NCI-H1048 (cell line): ENCODE results near the gene TAC4.

Experiments used
- DNase-seq: peaks from one replicate; lab custom pipeline; 2025; lab: John Stamatoyannopoulos, UW

TAC4 gene

DNA sequence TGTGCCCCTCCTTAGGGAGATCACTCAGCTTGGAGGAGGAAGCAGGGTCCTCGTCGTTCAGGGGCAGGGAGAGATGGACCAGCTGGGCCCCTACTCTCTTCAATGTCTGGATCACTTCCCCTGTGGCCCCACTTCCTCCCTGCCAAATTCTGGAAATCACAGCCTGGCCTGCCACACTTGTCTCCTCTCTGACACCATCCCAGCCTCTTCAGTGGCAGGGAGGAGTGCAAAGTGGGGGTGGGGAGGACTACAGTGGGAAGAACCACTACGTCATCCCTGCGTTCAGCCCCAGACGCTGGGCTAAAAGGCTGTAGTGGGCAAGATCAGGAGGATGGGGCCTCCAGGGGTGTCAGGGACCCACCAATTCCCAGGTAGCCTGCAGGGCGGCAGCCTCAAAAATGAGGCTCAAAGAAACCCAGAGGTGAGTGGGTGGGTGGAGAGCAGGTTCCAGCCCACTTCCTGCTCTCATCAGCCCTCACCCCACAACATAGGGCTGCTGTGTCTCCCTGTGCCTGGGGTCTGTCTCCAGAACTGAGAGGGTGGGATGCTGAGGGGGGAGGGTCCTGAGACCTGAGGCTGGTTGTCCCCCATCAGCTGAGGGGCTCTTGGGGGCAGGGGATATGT, 25.0 kb upstream of the TAC4 start:
- no peak for DNase-seq

DNA sequence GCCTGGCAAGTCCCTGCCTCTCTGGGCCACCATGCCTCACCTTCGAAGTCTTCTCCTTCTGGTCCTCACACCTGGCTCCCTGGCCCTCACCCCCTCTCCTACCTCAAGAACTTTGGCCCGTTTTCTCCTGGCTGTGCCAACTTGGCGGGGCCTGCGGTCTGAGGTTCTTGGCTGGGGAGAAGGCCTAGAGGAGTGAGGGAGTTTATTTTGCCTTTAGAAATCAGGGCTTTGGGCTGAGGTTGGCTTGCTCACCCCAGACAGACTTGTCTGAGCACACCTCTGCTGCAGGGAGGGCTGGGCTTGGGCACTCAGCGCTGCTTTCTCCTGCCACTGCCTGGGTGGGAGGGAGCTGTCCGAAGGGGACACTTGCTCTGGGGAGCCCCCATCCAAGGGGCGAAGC, 23.3 kb upstream of the TAC4 start:
- DNase-seq: no peak

DNA sequence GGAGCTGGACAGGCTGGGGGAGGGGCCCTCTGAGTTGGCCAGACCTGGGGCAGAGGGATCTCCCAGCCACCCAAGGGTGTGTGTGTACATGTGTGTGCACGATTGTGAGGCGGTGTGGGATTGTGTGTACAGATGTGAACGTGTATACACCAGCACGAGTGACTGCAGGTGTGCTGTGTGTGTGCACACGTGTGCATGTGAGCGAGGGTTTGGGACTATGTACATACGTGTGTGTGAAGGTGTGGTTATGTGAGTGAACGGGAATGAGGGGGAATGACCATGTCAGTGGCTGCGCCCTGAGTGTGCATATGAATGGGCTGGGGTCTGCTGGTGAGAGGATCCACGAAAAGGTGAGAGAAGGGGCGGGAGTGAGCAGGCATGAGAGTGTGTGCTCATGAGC, 22.4 kb upstream of the TAC4 start:
- DNase-seq: no peak

DNA sequence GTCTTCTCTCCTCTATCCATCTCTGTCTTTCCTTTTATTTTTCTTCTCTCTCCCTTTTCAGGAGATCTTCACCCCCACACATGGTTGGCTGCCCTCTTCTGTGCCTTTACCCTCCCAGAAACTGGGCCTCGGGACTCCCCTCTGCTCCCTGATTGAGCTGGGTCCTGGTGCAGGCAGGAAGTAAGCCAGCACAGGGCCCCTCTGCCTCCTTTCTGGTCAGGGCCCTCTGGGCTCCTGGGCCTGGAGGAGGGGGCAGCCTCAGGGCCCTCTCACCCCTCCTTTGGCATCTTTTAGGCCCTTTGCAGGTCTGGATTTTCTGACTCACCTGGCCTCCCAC, 21.1 kb upstream of the TAC4 start:
- no peak for DNase-seq

DNA sequence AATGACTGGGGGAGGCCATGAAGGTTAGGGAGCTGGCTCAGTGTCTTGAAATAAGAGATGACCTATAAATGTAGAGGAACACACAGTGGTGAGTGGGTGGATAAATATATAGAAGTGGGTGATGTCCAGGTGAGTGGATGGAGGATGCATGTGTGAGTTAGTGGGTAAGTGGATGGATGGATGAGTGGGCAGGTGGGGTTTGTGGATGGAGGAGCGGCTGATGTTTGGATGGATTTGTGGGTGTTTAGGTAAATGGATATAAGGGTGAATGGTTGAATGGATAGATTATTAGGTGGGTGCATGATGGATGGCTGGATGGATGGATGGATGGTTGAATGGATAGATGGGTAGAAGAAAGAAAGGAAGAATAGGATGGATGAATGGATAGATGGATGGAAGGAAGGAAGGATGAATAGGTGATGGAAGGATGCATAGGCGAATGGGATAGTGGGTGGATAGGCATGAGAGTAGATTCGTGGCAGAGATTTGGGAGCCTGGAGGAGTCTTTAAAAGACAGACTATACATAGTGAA, 19.1 kb upstream of the TAC4 start:
- no peak for DNase-seq

DNA sequence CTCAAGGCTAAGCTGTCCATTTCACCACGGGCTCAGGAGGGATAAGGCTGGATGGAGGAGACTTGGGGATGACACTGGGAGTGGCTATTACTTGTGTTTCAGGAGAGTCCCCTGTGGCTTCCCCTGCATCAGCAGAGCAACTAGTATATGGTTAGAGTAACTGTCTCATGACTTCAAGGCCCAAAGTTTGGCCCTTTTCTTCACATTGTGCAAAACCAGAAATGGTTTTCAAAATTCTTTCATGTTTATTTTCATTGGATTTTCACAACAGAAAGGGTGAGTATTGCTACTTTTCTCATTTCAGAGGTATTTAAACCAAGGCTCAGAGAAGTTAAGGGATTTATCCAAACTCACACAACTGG, 18.1 kb upstream of the TAC4 start:
- DNase-seq: no peak

DNA sequence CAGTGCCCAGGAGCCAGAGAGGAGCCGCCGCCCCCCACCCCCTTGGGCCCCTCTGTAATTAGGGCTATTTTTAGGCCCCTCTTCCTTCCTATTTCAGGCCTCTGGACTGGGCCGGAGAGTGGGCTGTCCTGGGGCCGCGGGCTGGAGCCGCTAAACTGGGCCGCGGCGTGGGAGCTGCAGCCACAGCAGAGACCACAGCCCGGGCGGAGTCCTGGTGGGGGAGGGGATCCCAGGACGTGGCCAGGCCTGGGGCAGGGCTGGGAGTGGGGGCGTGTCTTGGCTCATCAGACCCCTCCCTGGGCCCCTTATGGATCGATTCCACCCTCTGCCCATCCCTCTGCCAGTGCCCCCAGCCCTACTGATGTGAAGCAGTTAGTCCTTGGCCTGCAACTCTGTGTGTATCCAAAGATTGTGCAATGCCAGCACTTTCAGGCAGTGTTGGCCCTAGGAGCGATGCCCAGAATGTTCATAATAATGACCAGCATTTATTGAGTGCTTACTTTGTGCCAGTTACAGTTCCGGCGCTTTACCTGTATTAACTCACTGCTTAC, 15.0 kb upstream of the TAC4 start:
- no peak for DNase-seq

DNA sequence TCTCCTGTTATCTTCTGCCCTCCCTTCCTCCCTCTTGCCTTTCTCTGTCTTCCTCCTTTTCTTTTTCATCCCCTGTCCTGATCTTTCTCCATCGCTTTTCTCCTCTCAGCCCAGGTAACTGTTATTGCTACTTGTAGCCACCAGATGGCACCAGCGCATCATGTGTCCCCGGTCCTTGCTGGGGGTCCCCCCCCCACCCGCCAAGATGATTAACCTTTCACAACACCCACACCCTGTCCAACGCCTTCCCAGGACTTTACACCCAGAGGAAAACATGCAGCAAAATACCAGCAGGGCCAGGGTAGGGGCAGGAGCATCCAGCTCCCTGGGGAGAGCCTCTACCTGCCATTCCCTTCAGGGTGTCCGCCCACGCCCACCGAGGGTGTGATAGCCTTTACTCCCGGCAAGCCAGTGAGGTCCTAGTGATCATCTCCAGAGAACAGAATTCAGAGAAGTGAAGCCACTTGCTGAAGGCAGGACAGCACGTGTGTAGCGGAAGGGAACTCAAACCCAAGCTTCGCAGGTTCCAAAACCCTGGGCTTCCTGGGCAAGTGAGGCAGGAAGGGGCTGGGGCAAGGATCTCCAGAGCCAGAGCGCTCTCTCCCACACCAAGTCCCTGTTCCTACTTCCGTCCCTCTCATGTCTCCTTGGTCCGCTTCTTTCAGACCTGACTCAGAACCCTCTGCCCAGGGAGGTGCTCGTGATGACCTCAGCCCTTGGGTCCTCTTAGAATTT, 13.4 kb upstream of the TAC4 start:
- no peak for DNase-seq

DNA sequence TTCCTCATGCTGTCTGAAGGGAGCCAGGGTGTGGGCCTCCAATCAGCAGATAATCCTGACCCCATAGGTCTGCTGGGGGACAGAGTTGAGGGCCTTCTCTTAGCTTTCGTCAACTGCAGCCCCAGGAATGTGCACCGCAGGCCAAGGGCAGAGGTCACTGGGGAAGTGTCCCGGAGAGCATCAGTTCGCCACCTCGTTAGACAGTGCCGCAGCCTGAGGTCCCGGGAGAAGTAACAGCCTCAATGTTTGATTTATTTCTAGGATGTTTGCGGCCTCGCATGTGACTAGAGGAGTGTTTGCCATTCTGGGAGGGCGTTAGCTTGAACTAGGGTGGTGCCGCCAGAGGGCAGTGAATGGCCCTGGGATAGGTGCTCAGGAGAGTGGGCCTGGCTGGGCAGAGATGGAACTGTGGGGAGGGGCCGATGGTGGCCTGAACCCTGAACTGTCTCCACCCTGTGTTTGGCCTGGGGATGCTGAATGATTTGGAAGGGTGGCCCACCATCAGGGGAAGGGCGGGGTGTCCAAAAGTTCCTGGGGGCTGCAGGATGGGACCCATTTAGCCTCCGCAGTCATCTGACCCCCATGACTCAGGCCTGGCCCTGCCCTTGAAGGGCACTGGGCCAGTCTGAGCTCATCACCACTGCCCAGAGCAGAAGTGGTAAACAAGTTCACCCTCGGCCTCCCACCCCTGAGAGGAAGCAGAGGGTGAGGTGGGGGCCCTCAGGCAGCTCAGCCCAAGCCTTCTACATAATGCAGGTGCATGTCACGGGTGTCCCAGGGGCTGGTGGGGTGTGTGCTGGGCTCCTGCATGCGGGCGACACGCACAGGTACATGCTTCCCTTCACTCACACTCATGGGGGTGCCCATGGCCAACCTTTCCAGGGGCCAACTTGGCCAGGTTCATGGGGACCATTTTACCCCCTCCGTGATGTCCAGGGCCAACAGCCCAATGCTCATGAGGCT, 12.4 kb upstream of the TAC4 start:
- DNase-seq: no peak

DNA sequence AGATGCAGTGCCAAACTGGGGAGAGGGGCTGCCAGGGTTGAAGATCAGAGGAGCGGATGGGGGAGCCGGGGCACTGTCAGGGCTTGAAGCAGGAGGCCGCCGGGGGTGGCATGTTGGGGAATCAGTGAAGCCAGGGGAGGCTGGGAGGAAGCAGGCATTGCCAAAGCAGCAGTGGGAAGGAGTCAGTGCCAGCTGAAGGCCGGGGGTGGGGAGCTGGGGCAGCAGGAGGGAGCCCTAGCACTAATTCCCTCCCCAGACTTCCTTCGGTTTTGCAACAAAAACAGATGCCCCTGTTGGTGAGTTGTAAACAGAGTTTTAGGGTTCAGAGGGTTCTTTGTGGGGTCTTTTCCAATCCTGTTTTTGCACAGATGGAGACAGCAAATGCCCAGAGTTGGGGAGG, 10.9 kb upstream of the TAC4 start:
- no peak for DNase-seq

DNA sequence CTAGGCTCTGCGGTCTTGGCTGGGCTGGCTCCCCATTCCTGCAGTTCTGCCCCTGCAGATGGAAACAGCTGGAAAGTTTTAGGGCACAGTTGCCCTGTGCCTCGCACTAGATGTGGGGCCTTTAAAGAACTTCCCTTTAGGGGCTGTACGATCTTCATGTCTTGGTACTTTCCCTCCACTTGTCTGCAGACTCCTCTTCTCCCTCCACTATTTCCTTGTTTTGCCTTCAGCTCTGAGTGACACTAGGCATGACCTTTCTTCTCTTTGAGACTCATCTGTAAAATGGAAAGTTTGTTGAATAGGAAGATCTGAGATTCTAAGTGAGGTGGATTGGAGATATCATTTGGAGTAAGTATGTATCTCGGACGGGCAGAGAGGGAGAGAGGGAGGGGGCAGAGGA, 6.3 kb upstream of the TAC4 start:
- DNase-seq: no peak

DNA sequence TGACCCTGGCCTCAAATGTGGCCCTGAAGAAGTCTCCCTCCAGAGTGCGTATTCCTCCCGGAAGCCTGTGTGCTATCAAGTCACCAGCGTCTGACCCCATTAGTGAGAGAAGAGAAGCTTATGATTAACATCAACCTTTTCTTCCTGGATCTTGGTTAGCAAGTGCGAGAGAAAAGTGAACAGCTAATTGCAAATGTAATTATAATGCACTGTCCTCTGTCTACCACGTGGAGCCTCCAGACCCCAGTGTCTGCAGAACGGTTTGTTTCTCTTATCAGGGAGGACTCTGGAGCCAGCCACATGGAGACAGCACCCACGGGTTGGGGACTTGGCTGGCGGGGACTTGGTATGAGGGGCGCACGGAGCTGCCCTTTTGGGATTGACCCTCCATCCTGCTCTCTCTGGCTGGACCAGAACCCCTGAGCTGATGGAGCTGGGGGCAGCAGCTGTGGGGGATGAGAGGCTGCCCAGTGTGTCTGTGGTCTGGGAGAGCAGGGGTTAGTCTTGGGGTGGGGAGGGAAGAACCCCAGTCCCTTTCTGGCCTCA, 5.7 kb upstream of the TAC4 start:
- no peak for DNase-seq

DNA sequence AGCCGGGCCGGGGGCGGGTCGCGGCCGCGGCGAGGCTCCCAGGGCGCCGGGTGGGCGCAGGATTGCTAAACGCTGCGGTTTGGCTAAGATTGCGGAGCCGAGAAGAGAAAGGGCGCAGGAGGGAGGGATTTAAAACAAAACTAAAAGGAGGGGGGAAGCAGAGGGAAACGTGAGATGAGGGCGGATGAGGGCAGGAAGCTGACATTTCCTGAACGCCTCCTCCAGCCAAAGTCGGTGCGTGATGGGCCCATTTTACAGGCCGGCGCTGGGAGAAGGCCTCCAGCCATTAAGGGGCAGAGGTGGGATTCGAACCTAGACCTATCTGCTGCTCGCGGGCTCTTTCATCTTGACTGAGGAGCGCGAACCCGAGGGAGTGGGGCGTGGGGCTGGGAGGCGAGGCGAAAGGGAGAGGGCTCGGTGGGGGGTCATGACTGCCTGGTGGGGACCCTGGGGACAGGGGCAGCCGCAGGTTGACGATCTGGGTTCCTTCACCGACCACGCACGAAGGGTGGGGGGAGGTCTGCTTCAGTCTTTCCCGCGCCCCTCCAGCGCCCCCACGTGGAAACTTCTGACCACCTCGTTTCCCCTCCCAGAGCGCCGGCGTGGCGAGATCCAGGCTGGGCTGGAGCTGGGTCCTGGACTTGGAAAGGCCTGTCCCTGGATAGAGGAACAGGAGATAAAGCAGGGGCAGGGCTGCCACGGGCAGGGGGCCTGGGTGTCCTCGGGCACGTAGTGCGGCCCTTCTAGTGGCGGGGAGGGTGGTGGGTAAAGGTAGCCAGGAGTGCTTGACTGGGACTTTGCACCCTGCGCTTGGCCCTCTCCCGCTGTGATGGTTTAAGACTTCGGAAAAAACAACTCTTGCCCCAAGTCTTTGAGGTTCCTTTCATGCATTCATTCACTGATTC, 3.8 kb upstream of the TAC4 start:
- no peak for DNase-seq

DNA sequence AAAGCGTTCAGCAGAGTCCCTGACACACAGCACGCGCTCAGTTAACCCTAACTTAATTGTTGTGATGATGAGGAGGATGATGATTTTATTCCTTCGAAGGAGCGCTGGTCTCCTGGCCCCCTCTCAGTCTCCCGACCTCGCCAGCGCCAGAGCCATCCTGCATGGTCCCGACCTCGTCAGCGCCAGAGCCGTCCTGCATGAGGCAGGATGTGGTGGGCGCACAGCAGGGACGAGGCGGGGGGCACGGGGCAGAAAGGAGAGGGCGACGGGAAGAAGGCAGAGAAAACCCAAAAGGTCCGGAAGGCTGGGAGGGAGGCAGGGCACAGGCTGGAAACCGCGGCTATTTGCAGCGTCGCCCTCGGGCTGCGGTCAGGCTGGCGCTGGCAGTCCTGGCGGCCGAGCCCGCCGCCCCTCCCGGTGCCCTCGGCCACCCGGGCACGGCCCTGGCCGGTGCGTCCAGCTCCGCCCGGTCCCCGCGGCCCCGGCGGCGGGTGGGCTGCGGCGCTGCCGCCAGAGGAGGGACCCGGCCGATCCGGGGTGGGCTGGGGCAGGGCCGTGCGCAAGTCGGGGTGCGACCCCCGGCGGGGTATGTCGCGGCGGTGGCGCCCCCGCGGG, 3.0 kb upstream of the TAC4 start:
- no peak for DNase-seq

DNA sequence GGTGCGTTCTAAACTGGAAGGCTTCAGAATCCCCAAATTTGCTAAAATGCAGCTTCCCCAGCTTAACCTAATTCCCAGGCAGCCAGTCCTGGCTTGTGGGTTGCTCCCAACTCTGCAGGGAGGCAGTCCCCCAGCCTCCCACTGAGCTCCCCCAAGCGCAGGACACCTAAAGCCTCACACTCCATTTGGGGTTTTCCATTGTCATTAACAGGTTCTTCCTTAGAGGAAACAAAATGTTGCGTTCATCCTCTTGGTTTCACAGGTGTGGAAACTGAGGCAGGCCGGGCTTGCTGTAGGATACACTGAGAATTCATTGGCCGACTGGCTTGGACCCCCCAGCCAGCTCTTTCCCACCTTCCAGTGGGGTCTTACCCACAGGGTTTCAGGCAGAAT, 2.3 kb upstream of the TAC4 start:
- no peak for DNase-seq

DNA sequence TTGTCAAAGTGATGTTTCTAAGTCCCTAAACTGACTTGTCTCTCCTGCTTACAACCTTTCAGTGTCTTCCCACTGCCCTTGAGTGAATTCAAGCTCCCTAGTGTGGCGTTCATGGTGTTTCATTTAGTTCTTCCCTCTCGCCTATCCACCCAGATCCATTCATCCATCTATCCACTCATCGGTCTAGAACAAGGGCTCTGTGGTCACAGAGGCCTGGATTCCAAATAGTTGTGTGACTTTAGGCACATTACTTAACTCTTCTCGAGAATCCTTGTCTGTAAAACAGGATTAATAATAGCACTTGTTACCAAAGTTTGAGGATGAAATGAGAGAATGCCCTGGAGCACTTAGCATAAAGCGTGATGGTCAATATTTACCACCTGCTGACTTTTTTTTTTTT, 870 bp upstream of the TAC4 start:
- DNase-seq: no peak

DNA sequence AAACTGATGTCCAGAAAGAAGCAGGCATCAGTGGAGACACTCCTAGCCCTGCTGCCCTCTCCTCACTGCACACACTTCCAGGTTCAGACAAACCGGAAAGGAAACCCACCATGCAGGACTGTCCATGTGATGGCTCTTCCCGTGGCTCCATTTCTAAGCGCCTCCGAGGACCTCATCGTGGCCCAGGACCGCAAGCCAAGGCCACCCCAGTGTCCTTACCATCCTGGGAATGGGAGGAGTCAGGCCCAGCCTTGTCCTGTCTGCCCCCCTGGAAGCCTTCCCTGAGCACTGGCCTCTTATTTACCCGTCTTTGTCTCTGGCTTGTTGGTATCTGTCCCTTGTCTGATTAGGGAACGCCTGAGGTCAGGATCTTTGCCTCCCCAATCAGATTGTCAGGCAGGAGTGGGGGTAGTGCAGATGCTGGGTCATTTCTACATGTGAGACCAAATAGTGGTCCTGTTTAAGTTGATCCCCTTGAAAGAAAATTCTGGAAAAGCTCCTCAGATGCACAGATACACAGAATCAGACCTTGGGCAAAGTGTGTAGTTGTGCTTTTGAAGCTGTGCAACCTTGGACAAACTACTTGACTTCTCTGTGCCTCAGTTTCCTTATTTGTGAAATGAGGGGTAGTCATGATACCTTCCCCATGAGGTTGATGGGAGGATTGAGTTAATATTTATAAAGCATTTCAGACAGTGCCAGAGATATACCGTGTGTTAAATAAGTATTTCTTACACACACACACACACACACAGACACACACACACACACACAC, 744 bp downstream of the TAC4 start:
- DNase-seq: no peak

DNA sequence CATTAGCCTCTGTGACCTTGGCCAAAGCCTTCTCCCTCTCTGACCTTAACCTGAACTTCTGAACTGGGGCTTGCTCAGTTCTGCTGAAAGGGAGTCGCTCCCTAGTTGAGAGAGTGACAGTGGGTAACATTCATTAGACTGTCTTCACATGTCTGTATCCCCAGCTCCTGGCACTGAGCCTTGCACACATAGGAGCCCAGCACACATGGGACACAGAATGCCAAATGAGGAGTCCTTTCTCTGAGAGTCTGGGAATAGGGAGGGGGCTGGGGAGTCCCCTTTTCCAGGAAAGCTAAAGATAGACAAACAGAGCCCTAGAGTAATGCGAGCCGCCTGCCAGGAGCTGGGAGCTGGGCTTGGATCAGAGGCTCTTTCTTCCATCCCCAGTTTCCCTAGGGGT, 2.5 kb downstream of the TAC4 start:
- no peak for DNase-seq

DNA sequence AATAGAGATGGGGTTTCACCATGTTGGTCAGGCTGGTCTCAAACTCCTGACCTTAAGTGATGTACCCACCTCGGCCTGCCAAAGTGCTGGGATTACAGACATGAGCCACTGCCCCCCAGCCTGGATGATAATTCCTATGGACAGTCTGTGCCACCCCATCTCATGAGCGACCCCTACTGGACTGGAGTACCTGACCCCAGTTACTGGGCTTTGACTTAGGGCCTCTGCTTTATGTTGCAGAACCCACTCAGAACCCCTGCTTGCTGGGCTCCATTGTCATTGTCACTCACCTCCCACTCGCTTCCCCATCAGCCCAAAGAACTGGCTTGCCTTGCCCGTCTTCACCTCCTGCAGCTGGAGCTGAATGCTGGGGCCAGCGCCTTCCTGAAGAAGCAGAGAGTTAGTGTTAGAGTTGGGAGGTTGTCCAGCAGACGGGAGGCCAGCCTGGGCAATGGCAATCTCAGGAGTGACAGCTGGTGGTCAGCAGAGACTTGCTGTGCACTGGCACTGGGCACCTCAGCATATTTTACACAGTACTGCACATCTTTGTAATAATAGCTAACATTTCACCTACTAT, 4.0 kb downstream of the TAC4 start:
- DNase-seq: no peak

DNA sequence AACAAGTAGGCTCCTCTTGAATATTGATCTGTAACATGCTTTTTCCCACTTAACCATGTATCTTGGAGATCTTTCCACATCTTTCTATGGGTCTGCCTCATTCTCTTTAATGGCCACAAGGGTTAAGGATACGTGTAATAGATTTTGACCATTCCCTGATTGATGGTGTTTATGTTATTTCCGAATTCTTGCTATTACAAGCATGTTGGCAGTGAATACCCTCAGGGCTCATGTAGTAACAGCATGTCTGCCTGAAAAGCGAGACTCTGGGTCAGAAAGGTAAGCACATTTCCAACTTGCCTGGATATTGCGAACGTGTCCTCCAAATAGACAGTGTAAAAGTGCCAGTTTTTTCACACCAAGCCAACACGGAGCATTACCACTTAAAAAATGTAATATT, 5.0 kb downstream of the TAC4 start:
- DNase-seq: no peak
